Osteocyte (in vitro differentiated cells): ENCODE results near the gene TMA7. TPM values are rescaled to one million over a fixed set of nuclear protein-coding genes. Genes with fewer than 3 reads are reported as not detected.

Experiments
- DNase-seq: peaks from one replicate; pipeline ENCODE4 v3.0.0; 2021; ENCODE audit warnings: mixed read lengths; ENCODE audit not compliant: unreplicated experiment; ENCODE audit errors: extremely low spot score
- H3K27ac Mint-ChIP-seq: one replicate; pipeline ENCODE4 v1.8.0; 2021; ENCODE audit warnings: mild to moderate bottlenecking, mixed read lengths; ENCODE audit not compliant: unreplicated experiment
- H3K27me3 Mint-ChIP-seq: one replicate; pipeline ENCODE4 v1.8.0; 2021; ENCODE audit warnings: mixed read lengths; ENCODE audit not compliant: unreplicated experiment
- H3K36me3 Mint-ChIP-seq: one replicate; pipeline ENCODE4 v1.8.0; 2021; ENCODE audit warnings: mixed read lengths; ENCODE audit not compliant: unreplicated experiment
- H3K4me1 Mint-ChIP-seq: one replicate; pipeline ENCODE4 v1.8.0; 2021; ENCODE audit warnings: mixed read lengths; ENCODE audit not compliant: unreplicated experiment
- H3K4me3 Mint-ChIP-seq: one replicate; pipeline ENCODE4 v1.8.0; 2021; ENCODE audit warnings: mild to moderate bottlenecking, moderate library complexity, mixed read lengths; ENCODE audit not compliant: unreplicated experiment
- H3K9me3 Mint-ChIP-seq: one replicate; pipeline ENCODE4 v1.8.0; 2021; ENCODE audit warnings: mixed read lengths; ENCODE audit not compliant: unreplicated experiment
- total RNA-seq: library from RNA; stranded (reverse); gene quantifications from 2 replicates; pipeline ENCODE4 v1.2.1, GENCODE V29; 2021
- TF ChIP-seq, protein P1 (sequence below): fragments of 200-600 bp; sonication (generic); IDR thresholded peaks from 2 replicates; pipeline ENCODE4 v1.5.0; 2021; ENCODE audit warnings: antibody characterized with exemption, mild to moderate bottlenecking, moderate library complexity

The TMA7 gene
- total RNA-seq, 1 donor from 2014 or later: 198 TPM

- no peaks in the 10 kb centered on the region for H3K4me1 Mint-ChIP-seq
- H3K9me3 Mint-ChIP-seq: no peaks in the 10 kb centered on the region
- H3K27ac Mint-ChIP-seq: no peak overlapping the region
- H3K4me3 Mint-ChIP-seq: no peak overlapping the region
- peaks cover 28% of the 10 kb centered on the region for H3K36me3 Mint-ChIP-seq
- TF ChIP-seq, protein P1, sequence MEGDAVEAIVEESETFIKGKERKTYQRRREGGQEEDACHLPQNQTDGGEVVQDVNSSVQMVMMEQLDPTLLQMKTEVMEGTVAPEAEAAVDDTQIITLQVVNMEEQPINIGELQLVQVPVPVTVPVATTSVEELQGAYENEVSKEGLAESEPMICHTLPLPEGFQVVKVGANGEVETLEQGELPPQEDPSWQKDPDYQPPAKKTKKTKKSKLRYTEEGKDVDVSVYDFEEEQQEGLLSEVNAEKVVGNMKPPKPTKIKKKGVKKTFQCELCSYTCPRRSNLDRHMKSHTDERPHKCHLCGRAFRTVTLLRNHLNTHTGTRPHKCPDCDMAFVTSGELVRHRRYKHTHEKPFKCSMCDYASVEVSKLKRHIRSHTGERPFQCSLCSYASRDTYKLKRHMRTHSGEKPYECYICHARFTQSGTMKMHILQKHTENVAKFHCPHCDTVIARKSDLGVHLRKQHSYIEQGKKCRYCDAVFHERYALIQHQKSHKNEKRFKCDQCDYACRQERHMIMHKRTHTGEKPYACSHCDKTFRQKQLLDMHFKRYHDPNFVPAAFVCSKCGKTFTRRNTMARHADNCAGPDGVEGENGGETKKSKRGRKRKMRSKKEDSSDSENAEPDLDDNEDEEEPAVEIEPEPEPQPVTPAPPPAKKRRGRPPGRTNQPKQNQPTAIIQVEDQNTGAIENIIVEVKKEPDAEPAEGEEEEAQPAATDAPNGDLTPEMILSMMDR: no peak
- DNase-seq: no peak
- no peaks in the 10 kb centered on the region for H3K27me3 Mint-ChIP-seq
Observed at GRCh38 chr3:48416091-48416505, 24.0 kb upstream of the TMA7 start.

DNA sequence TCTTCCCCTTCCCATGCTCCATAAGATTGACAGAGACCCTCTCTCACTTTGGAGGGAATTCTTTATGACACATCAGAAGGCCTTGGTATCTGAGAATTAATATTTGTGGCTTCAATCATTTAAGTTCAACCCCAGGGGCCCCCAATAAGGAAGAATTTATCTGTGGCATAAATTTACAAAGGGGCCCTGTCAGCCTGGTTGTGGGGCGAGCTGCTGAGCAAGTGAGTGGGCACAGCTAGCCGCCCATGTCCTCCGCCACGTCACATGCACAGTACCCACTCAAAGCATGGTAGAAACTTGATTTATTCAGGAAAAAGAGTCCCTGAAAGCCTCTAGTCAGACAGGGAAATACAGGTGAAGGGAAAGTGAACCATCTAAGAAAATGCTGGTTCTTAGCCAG is 23.5 kb upstream of the TMA7 start:
- H3K27ac Mint-ChIP-seq: no peak overlapping the region
- no peak for DNase-seq
- TF ChIP-seq, protein P1: no peak
- no peaks in the 10 kb centered on the region for H3K4me1 Mint-ChIP-seq
- H3K4me3 Mint-ChIP-seq: no peak overlapping the region
- H3K36me3 Mint-ChIP-seq: peaks cover 28% of the 10 kb centered on the region
- no peaks in the 10 kb centered on the region for H3K9me3 Mint-ChIP-seq
- no peaks in the 10 kb centered on the region for H3K27me3 Mint-ChIP-seq

DNA sequence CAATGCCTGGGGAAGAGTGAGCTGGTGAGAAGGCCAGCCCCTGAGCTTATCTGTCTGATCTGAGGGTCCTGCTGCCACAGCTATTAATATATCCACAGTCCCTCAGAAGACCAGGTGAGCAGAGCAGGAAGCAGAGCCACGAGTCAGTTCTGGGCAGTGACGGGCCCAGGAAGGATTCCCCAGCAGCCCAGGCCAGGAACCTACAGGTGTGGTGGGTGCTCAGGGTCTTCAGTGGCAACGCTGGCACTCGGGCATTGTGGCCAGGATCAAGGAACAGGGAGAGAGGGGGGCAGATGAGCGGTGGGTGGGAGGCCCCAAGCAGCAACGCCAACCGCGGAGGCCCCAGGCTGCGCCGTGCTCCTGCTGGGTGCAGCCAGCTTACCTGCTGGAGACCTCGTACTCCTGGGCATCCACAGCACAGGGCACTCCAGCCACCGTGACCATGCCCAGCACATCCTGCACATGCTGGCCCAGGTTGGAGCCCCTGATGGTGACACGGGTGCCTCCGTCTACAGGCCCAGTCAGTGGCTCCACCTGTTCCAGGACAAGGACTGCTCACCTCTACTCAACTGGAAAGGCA is 22.4 kb upstream of the TMA7 start:
- Mint-ChIP-seq H3K4me3 (no peak overlapping the region), H3K36me3 (peaks cover 28% of the 10 kb centered on the region), H3K27ac (no peak overlapping the region), H3K27me3 (no peaks in the 10 kb centered on the region), H3K9me3 (no peaks in the 10 kb centered on the region), H3K4me1 (peaks cover 2% of the 10 kb centered on the region)
- DNase-seq: no peak
- TF ChIP-seq, protein P1: no peak

DNA sequence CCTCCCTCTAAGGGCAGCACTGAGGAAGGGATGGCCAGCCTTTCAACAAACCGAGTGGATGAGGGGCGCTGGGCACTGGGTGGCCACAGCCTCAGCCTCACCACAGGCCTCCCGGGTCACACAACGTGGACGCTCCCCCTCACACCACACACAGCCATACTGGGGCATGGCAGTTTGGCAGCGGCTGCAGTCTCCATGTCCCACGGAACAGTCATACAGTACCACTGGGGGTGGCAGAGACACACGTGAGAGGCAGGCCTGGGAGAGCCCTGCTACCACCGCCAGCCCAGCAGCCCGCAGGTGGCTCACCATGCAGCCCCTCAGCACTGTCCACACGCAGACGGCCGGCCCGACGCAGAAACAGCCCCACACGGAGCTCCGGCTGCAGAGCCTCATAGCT is 21.9 kb upstream of the TMA7 start:
- no peaks in the 10 kb centered on the region for H3K27me3 Mint-ChIP-seq
- no peak overlapping the region for H3K4me3 Mint-ChIP-seq
- H3K27ac Mint-ChIP-seq: no peak overlapping the region
- no peaks in the 10 kb centered on the region for H3K9me3 Mint-ChIP-seq
- peaks cover 5% of the 10 kb centered on the region for H3K4me1 Mint-ChIP-seq
- TF ChIP-seq, protein P1: no peak
- DNase-seq: no peak
- peaks cover 26% of the 10 kb centered on the region for H3K36me3 Mint-ChIP-seq

DNA sequence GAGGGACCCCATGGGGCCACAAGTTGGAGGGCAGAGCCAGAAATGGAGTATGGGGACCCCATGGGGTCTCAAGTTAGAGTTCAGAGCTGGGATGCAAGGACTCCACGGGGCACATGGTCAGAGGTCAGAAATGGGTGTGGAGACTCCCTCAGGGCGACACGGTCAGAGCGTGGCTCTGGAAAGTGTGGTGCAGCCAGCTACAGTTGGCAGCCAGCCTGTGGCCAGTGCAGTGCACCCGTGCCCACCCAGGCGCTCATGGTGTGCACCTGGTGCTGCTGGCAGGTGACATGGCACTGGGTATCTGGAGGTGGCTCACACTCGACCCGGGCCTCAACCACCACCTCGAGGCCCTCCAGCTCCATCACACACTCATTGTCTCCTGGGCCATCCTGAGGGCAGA is 21.4 kb upstream of the TMA7 start:
- DNase-seq: no peak
- H3K27ac Mint-ChIP-seq: no peak overlapping the region
- peaks cover 7% of the 10 kb centered on the region for H3K4me1 Mint-ChIP-seq
- H3K27me3 Mint-ChIP-seq: no peaks in the 10 kb centered on the region
- TF ChIP-seq, protein P1: no peak
- no peaks in the 10 kb centered on the region for H3K9me3 Mint-ChIP-seq
- H3K36me3 Mint-ChIP-seq: peaks cover 23% of the 10 kb centered on the region
- H3K4me3 Mint-ChIP-seq: no peak overlapping the region
